CD14-positive monocyte (primary cell): ENCODE data around the gene GREM2. TPM values are rescaled to one million over a fixed set of nuclear protein-coding genes. Genes with fewer than 3 reads are reported as not detected.

ENCODE experiments used
- DNase-seq, 3 donors: peaks; one replicate each; pipeline ENCODE4 v3.0.0-alpha.2; 2011 to 2022
- H2AFZ ChIP-seq: 2 replicates; pipeline ENCODE4 v1.6.0; 2012; ENCODE audit warnings: mild to moderate bottlenecking, low read depth, low read length, inconsistent platforms; ENCODE audit not compliant: insufficient read depth, poor library complexity, severe bottlenecking
- H3K27ac ChIP-seq, 2 donors: 1 replicate in 1 of 2; 2 replicates in 1 of 2; pipeline ENCODE4 v1.5.1; 2012 to 2013; ENCODE audit warnings: low read length in 2 of 2, control low read depth in 1 of 2, inconsistent platforms in 1 of 2, low read depth in 1 of 2, mild to moderate bottlenecking in 1 of 2
- H3K27me3 ChIP-seq, 2 donors: one replicate each; pipeline versions ENCODE4 v1.6.0 to v1.6.1; 2011 to 2013; ENCODE audit warnings: low read length in 2 of 2; ENCODE audit not compliant: control insufficient read depth in 2 of 2, insufficient read depth in 2 of 2
- H3K36me3 ChIP-seq, 2 donors: replicated peaks in 1 of 2; 1 replicate in 1 of 2; 2 replicates in 1 of 2; pipeline versions ENCODE4 v1.5.1 to v1.6.1; 2012 to 2013; ENCODE audit warnings: low read length in 2 of 2, control low read depth in 1 of 2, inconsistent platforms in 1 of 2, mild to moderate bottlenecking in 1 of 2; ENCODE audit not compliant: insufficient read depth in 2 of 2, control insufficient read depth in 1 of 2
- H3K4me1 ChIP-seq, 2 donors: 1 replicate in 1 of 2; 2 replicates in 1 of 2; pipeline versions ENCODE4 v1.5.1 to v1.6.1; 2012 to 2013; ENCODE audit warnings: low read length in 2 of 2, control low read depth in 1 of 2, inconsistent platforms in 1 of 2, mild to moderate bottlenecking in 1 of 2, moderate library complexity in 1 of 2; ENCODE audit not compliant: insufficient read depth in 2 of 2, control insufficient read depth in 1 of 2
- H3K4me2 ChIP-seq: replicated peaks from 2 replicates; pipeline ENCODE3; 2012; ENCODE audit warnings: low read length, moderate library complexity, mild to moderate bottlenecking; ENCODE audit not compliant: poor library complexity, severe bottlenecking; ENCODE audit errors: extremely low read depth
- H3K4me3 ChIP-seq, 3 experiments: fragments of 200-600 bp in 1 of 3; sonication (generic) in 1 of 3; replicated peaks in 1 of 3; 1 replicate in 2 of 3; 2 replicates in 1 of 3; pipeline ENCODE4 v1.5.1; 2011 to 2013; ENCODE audit warnings: low read length in 3 of 3, mild to moderate bottlenecking in 3 of 3, control low read depth in 2 of 3, low read depth in 2 of 3, inconsistent platforms in 1 of 3, moderate library complexity in 1 of 3
- H3K79me2 ChIP-seq: 2 replicates; pipeline ENCODE4 v1.6.0; 2012; ENCODE audit warnings: mild to moderate bottlenecking, control low read depth, inconsistent platforms, low read length, moderate library complexity; ENCODE audit not compliant: insufficient read depth
- H3K9ac ChIP-seq: 2 replicates; pipeline ENCODE4 v1.6.0; 2017; ENCODE audit warnings: low read length, mild to moderate bottlenecking; ENCODE audit not compliant: insufficient read depth, poor library complexity, severe bottlenecking
- H3K9me3 ChIP-seq, 2 donors: replicated peaks in 1 of 2; 1 replicate in 1 of 2; 2 replicates in 1 of 2; pipeline versions ENCODE4 v1.5.1 to v1.6.1; 2012 to 2013; ENCODE audit warnings: low read length in 2 of 2, control low read depth in 1 of 2; ENCODE audit not compliant: control insufficient read depth in 1 of 2, insufficient read depth in 1 of 2
- H4K20me1 ChIP-seq: 2 replicates; pipeline ENCODE4 v1.6.0; 2012; ENCODE audit warnings: mild to moderate bottlenecking, low read length, control low read depth, moderate library complexity; ENCODE audit not compliant: insufficient read depth
- H3K27ac Mint-ChIP-seq, 7 donors: one replicate each; pipeline ENCODE4 v1.8.0; 2020; ENCODE audit warnings: mild to moderate bottlenecking in 7 of 7, mixed read lengths in 7 of 7, moderate library complexity in 6 of 7, inconsistent platforms in 2 of 7
- H3K27me3 Mint-ChIP-seq, 3 donors: one replicate each; pipeline ENCODE4 v1.8.0; 2021 to 2022; ENCODE audit warnings: low read depth in 3 of 3, mild to moderate bottlenecking in 3 of 3, mixed read lengths in 3 of 3, moderate library complexity in 3 of 3, inconsistent platforms in 1 of 3
- H3K36me3 Mint-ChIP-seq, 2 donors: one replicate each; pipeline ENCODE4 v1.8.0; 2020; ENCODE audit warnings: mixed read lengths in 2 of 2, inconsistent platforms in 1 of 2, mild to moderate bottlenecking in 1 of 2
- H3K4me1 Mint-ChIP-seq: one replicate; pipeline ENCODE4 v1.8.0; 2020; ENCODE audit warnings: mild to moderate bottlenecking, mixed read lengths
- H3K4me3 Mint-ChIP-seq, 2 donors: one replicate each; pipeline ENCODE4 v1.8.0; 2020; ENCODE audit warnings: mild to moderate bottlenecking in 2 of 2, mixed read lengths in 2 of 2, moderate library complexity in 1 of 2
- H3K9me3 Mint-ChIP-seq, 7 donors: one replicate each; pipeline ENCODE4 v1.8.0; 2020 to 2022; ENCODE audit warnings: mixed read lengths in 7 of 7, mild to moderate bottlenecking in 6 of 7, moderate library complexity in 6 of 7, inconsistent platforms in 2 of 7
- WGBS: methylation state at CpG from one replicate; pipeline ENCODE4 v1.1.5; 2013; ENCODE audit warnings: missing lambda C conversion rate; ENCODE audit not compliant: insufficient coverage; 5-methylcytosine and 5-hydroxymethylcytosine counted together
- intact Hi-C, 2 donors: fragments of 100-400 bp; cut with micrococcal nuclease; formaldehyde crosslinking; loops; one replicate each; pipeline versions ENCODE4 v1.15.0 to v1.15.1; 2023
- polyA plus RNA-seq, 3 donors: library from polyadenylated mRNA; depleted of rRNA in 1 of 3; unstranded in 2 of 3; stranded (reverse) in 1 of 3; fragments of 300-500 nt in 2 of 3; fragments of >200 nt in 1 of 3; fragmentation: Illumina TruSeq in 2 of 3; gene quantifications; 1 replicate in 2 of 3; 2 replicates in 1 of 3; pipeline ENCODE4 v1.2.3, GENCODE V29; 2012 to 2021
- TF ChIP-seq, protein P1 (sequence below): fragments of 200-600 bp; IDR thresholded peaks from one replicate; pipeline ENCODE4 v1.8.0; 2022; ENCODE audit warnings: antibody characterized with exemption, mild to moderate bottlenecking

The GREM2 gene
- polyA plus RNA-seq, 3 donors, result not detected

DNA sequence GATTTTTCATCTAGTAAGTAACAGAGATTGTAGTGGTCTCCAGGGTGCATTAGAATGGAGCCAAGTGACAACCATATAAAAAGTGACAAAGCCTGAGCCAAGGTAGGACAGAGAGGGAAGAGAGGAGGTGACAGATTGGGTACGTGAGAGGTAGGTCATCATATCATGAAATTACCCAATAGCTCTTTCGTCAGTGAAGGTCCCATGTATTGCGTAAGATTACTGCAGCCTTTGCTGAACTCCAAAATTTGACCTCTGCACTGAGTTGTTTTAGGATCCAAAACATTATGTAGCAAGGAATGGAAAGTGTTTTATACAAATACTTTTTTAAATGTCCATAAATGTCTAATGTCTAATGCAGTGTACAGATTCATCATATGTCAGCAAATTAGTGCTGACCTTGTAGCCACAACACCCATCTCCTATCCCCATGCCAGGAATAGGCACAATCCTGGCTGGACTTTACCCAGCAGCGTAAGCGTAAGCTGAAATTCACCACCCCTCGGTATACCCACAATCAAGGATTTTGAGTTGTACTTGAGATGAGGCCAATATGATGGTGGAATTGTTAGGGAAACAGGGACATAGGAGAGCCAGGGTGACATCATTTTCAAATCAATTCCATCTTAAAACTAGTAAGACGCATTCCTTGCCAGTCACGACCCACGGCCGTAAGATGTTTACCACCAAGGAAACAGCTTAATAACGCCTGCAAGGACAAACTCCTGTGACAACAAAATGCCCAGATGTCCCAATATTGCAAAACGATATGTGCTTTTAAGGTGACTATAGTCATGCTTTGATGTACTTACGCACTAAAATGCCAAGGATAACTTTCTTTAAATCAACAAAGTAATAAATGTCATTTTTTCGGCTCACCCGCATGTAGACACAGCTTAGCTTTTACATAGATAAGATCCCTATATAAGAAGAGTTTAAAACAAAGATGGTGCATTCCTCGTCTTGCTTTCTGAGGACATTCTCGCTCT, 38.1 kb upstream of the GREM2 start:
- no peaks in the 10 kb centered on the region for H3K36me3 ChIP-seq

GRCh38 chr1:240646571-240647240, 34.8 kb upstream of the GREM2 start:
- no peaks in the 10 kb centered on the region for H3K4me1 Mint-ChIP-seq
- peaks cover 0 to 3% (median 0%) of the 10 kb centered on the region in 3 donors for H3K27me3 Mint-ChIP-seq
- H3K36me3 Mint-ChIP-seq, result no peaks in the 10 kb centered on the region
- no peak overlapping the region for H3K27ac Mint-ChIP-seq
- TF ChIP-seq, protein P1, sequence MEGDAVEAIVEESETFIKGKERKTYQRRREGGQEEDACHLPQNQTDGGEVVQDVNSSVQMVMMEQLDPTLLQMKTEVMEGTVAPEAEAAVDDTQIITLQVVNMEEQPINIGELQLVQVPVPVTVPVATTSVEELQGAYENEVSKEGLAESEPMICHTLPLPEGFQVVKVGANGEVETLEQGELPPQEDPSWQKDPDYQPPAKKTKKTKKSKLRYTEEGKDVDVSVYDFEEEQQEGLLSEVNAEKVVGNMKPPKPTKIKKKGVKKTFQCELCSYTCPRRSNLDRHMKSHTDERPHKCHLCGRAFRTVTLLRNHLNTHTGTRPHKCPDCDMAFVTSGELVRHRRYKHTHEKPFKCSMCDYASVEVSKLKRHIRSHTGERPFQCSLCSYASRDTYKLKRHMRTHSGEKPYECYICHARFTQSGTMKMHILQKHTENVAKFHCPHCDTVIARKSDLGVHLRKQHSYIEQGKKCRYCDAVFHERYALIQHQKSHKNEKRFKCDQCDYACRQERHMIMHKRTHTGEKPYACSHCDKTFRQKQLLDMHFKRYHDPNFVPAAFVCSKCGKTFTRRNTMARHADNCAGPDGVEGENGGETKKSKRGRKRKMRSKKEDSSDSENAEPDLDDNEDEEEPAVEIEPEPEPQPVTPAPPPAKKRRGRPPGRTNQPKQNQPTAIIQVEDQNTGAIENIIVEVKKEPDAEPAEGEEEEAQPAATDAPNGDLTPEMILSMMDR, result no peak
- no peak overlapping the region for H3K4me3 Mint-ChIP-seq
- Histone ChIP-seq H3K36me3 (no peaks in the 10 kb centered on the region), H3K4me2 (no peak overlapping the region), H3K27ac (no peak overlapping the region), H3K4me3 (no peak overlapping the region), H2AFZ (no peak overlapping the region), H3K9me3 (no peaks in the 10 kb centered on the region), H3K27me3 (no peaks in the 10 kb centered on the region), H3K79me2 (no peaks in the 10 kb centered on the region), H4K20me1 (no peaks in the 10 kb centered on the region), H3K4me1 (no peaks in the 10 kb centered on the region), H3K9ac (no peak overlapping the region)
- DNase-seq, result no peak
- intact Hi-C loops, result no loop called here
- 76% methylated on average over 3 of the region's 7 CpGs for WGBS
- H3K9me3 Mint-ChIP-seq, result peaks cover 0 to 2% (median 0%) of the 10 kb centered on the region in 7 donors

More for the DNA sequence above, 38.1 kb upstream of the GREM2 start:
- no peaks in the 10 kb centered on the region for H3K27me3 ChIP-seq
- Mint-ChIP-seq H3K4me1 (no peaks in the 10 kb centered on the region), H3K9me3 (peaks cover 3 to 5% (median 4%) of the 10 kb centered on the region in 7 donors), H3K36me3 (no peaks in the 10 kb centered on the region), H3K4me3 (no peak overlapping the region), H3K27me3 (peaks cover 0 to 1% (median 0%) of the 10 kb centered on the region in 3 donors), H3K27ac (no peak overlapping the region)
- no peak overlapping the region for H3K9ac ChIP-seq
- no peak overlapping the region for H3K4me3 ChIP-seq
- no peak overlapping the region for H2AFZ ChIP-seq
- H3K9me3 ChIP-seq, result no peaks in the 10 kb centered on the region
- TF ChIP-seq, protein P1, result no peak
- intact Hi-C loops, result no loop called here
- no peak overlapping the region for H3K27ac ChIP-seq
- 94% methylated on average over 6 of the region's 17 CpGs for WGBS
- DNase-seq, result no peak
- no peaks in the 10 kb centered on the region for H3K4me1 ChIP-seq
- H3K79me2 ChIP-seq, result no peaks in the 10 kb centered on the region
- no peak overlapping the region for H3K4me2 ChIP-seq
- no peaks in the 10 kb centered on the region for H4K20me1 ChIP-seq
